Epithelial cell of prostate (primary cell): ENCODE measurements around the gene SMPX.
"Not testable (repeated sequence)": the region's sequence is repeated elsewhere in the genome, so short reads cannot be mapped to it uniquely, and the experiment has no call there.

Experiments used
- DNase-seq: peaks from one replicate; pipeline ENCODE4 v3.0.0-alpha.2; 2011; ENCODE audit warnings: low read depth, low spot score
- H3K27ac ChIP-seq: fragments of 450-650 bp; 2 replicates; pipeline ENCODE4 v1.5.1; 2017; ENCODE audit warnings: mild to moderate bottlenecking

The SMPX gene

DNA sequence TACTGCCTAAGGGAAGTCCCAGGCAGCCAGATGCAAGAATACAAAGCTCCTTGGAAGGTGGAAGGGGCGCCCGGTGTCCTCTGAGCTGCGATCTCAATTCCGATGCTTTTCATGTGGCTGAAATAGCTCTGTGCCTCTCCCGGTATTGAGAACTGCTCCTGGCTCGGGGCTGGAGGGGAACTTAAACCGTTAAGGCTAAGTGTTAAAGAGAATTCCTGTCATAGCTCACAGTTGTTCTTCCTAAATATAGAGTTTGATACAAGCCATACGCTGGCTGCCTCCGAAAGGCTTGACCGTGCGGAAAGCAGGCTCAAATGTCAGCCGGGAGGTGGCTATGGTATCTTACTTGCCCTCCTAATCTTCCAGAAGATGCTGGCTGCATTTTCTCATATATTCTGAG is at the start of gene SMPX:
SMPX (minus strand) TSS at position 157 of the 400 bp plus-strand sequence. CDS start 3,826 bp downstream, outside the sequence.
- no peak for DNase-seq
- peak within 1 kb of the TSS; percentile 9 for H3K27ac ChIP-seq

DNA sequence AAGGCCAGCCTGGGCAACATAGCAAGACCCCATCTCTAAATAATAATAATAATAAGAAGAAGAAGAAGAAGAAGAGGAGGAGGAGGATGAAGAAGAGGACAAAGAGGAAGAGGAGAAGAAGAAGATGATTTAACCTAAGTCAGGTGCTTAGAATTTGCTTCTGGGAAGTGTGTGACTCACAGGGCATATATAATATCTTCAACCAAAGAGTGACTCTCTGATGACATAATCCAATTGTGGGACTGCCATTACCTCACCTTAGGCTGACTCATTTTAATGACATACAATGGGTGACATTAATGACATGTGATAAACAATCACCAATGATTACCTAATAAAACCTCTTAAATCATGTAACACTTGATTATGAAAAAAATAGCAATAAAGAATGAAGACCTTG is 48.8 kb upstream of the SMPX start:
- no peak for DNase-seq
- H3K27ac ChIP-seq = no peak overlapping the region

DNA sequence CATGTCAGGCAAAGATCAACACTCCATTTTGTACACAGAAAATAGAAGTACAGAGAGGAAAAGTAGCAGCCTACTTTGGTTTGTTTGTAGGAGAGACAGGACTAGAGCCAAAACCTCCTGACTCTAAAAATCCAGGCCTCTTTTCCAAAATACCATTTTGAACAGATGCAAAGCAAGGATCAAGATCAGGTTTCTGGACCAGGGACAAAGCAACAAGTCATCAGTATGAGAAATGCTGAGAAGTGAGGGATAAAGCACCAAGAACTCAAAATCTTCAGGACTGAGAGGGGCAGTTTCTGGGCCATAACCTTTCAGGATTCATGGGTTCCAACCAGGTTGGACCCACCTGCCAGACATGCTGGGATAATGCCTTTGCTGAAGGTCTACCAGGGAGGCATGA is 44.9 kb upstream of the SMPX start:
- no peak for DNase-seq
- no peak overlapping the region for H3K27ac ChIP-seq

DNA sequence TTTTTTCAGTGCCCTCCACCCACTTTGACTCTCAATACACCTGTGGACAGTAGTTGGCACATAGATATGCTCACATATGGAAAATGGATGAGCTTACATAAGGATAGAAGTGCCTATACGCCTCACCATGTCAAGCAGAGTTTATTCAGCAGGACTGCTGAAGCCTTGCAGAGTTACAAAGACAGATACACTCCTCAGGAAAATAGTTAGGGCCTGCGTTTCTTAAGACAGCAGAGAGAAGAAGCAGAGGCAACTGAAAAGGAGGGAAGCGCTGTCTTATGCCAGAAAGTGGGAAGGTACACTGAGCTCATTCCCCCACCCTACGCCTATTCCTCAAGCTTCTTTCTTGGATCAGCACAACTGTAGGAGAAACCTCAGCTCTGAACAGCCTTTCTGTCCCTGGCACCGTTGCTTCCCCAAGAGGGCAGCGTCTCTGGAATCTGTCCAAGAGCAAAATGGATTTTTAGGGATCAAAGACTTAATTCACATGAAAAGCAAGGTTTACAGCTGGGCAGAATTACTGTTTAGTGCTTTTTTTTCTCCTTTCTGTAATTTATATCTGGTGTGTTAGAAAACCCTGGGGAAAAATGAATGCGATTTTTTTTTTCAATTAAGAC is 44.2 kb upstream of the SMPX start:
- no peak for DNase-seq
- no peak overlapping the region for H3K27ac ChIP-seq

DNA sequence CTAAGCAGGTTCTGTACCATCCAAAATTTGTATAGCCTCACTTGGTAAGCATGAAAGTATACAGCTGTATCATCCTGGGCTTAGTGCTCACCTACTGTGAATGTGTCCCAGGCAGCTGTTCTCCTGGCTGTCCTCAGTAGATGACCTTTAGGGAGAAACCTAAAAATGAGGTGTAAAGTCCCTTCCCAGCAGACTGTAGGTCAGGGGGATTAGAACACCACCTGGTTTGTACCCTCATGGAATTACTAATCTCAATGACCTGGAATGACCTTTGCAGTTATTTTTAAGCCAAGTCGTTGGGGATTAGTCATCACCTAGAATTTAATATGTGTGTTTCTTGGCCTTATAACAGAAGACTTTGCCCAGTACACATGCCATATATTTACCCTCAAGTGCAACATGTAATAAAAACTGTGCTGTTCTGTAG is 42.4 kb upstream of the SMPX start:
- no peak for DNase-seq
- no peak overlapping the region for H3K27ac ChIP-seq

DNA sequence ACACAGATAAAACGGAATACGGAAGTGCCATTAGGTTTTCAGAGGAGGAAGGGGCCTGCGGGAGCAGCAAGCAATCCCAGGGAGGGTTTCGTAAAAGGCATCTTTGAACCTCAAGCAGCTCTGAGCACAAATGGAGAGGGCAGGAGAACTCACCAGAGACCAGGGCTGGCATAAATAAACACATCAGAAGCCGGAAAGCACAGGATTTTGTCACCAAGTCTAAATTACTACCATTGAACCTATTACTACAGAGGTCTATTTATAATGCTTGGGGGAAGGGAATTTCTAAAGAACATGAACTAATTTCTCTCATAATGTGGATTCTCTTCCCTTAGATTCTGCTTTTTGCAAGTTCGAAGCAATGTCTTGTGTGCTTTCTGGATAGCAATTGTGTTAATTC is 41.9 kb upstream of the SMPX start:
- no peak for DNase-seq
- no peak overlapping the region for H3K27ac ChIP-seq

DNA sequence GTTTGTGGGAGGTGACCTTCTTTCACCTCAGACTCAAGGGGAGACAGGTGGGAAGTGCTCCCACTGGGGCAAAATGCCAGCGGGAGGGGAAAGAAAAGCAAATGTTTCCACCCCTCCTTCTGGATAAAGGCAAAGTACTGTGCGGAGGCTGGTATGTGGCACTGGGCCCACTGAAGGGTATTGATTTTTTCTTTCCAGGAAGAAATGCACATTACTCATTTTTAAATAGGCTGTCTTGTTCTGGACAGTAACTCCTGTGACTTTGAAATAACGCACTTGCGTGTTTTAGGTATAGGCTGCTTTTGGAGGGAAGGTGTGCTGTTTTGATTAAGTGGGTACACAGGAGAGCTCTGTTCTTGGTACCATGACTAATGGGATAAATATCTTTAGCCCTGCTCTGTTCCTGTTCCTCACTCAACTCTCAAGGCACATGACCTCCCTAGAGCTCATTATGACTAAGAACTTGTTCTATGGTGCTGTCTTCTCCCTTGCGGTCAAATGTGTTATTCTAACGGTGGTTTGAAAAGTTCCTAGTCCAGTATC is 40.8 kb upstream of the SMPX start:
- peak overlapping the region; percentile 45 for H3K27ac ChIP-seq
- DNase-seq = peak; percentile 68

DNA sequence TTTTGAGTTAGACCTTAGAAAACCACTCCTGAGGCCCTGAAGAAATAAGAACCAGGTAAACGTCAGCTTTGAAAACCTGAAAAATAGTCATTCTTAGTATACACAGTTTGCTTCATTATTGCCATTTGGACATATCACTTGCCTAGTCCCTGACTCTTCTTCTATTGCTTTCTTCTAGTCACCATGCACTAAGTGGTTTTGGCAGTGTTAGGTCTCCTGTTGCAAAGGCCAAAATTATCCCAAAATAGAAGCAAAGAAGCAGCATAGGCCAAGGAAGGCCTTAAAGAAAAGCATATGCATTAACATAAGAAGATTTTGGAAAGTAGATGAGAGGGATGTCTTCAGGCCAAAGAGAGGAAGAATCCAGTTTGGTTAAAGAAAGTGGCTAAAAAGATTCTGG is 24.1 kb upstream of the SMPX start:
- H3K27ac ChIP-seq = no peak overlapping the region
- no peak for DNase-seq

DNA sequence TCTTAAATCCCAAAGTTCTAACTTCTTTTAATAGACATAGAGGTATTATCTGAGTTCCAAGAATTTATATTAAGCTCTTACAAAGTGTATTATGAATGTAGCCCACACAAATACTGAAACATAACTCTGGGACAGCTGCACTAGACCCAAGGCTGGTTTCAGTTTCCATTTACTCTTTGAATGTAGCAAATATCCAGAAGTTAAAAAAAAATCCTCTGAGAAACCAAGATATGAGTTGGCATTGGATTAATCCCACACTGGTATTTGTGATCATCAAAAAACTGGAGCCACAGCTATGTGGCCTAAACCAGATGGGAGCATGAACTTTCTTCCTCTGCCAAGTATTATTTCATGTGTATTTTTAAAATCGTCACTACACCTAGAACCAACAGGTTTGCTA is 23.6 kb upstream of the SMPX start:
- H3K27ac ChIP-seq = no peak overlapping the region

DNA sequence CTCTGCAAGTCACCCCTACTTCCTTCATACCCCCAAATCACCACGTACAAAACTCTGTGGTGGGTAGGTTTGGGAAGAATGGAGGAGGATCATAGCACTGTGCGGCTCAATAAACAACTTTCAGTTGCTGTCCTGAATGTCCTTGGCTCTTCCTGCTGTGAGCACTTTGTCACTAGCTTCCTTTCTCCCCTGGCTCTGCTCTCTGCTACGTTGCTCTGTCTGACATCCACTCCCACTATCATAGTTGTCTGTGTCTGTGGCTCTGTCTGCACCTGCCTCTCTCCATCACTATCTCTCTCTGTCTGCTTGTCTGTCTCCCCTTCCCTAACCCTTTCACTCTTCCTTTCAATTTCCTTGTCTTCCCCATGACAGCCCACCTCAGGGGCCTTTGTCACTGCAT is 21.2 kb upstream of the SMPX start:
- DNase-seq = no peak
- H3K27ac ChIP-seq = no peak overlapping the region

More for the DNA sequence above, 23.6 kb upstream of the SMPX start:
- no peak for DNase-seq

DNA sequence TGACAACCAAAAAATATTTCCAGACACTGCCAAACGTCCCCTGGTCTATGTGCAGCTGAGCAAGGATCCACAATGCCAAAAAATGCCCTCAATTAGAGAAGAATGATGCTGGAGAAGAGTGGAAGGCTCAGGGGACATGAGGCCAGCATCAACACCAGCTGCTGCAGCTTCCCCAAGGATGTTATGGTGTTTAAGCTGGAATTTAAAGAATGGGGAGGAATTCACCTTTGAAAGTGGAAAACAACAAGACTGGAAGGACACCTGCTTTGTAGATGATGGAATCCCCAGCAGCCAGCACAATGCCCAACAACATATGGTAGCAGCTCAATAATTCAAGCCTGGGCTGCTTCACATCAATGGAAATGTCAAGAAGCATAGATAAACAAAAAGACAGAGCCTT is 20.3 kb upstream of the SMPX start:
- no peak overlapping the region for H3K27ac ChIP-seq
- no peak for DNase-seq

DNA sequence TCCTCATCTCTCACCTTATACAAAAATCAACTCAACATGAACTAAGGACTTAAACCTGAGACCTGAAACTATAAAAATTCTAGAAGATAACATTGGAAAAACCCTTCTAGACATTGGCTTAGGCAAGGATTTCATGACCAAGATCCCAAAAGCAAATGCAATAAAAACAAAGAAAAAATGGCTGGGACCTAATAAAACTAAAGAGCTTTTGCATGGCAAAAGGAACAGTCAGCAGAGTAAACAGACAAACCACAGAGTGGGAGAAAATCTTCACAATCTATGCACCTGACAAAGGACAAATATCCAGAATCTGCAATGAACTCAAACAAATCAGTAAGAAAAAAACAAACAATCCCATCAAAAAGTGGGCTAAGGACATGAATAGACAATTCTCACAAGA is 17.2 kb upstream of the SMPX start:
- H3K27ac ChIP-seq, DNase-seq: not testable (repeated sequence)

DNA sequence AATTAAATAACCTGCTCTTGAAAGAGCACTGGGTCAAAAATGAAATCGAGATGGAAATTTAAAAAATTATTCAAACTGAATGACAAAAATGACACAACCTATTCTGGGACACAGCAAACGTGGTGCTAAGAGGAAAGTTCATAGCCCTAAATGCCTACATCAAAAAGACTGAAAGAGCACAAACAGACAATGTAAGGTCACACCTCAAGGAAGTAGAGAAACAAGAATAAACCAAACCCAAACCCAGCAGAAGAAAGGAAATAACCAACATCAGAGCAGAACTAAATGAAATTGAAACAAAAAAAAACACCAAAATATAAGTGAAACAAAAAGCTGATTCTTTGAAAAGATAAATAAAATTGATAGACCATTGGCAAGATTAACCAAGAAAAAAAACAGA is 15.1 kb upstream of the SMPX start:
- not testable (repeated sequence) for H3K27ac ChIP-seq

DNA sequence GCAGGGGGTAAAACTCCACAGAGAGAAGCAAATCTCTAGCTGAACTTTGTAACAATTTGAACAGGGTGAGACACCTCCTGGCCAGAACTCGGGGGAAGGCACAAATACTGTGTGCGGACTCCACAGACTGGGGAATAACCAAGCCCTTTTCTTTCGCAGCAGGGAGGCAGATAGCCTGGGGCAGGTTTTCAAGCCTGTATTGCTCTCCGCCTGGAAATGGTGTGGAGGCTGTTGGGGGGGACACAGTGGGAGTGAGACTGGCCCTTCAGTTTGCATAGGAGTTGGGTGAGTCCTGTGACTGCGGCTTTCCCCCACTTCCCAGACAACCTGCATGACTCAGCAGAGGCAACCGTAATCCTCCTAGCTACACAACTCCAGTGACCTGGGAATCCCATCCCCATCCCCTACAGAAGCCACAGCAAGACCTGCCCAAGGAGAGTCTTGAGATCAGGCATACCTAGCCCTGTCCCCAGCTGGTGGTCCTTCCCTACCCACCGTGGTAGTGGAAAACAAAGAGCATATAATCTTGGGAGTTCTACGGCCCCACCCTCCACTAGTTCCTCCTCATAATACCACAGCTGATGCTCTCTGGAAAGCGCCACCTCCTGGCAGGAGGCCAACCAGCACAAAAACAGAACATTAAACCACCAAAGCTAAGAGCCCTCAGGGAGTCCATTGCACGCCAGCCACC is 12.9 kb upstream of the SMPX start:
- no peak for DNase-seq
- H3K27ac ChIP-seq = no peak overlapping the region

More for the DNA sequence above, 15.1 kb upstream of the SMPX start:
- not testable (repeated sequence) for DNase-seq

DNA sequence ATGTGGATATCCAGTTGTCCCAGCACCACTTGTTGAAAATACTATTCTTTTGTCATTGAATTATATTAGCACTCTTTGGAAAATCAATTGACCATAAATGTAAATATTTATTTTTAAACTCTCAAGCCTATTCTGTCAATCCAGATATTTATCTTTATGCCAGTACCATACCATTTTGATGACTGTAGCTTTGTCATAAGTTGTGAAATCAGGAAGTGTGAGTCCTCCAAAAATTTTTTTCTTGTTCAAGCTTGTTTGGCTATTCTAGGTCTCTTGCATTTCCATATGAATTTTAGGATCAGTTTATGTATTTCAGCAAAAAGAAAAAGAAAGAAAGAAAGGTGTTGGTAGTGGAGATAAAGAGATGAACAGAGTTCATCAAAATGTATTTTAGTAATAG is 8.2 kb upstream of the SMPX start:
- DNase-seq = peak; percentile 5

DNA sequence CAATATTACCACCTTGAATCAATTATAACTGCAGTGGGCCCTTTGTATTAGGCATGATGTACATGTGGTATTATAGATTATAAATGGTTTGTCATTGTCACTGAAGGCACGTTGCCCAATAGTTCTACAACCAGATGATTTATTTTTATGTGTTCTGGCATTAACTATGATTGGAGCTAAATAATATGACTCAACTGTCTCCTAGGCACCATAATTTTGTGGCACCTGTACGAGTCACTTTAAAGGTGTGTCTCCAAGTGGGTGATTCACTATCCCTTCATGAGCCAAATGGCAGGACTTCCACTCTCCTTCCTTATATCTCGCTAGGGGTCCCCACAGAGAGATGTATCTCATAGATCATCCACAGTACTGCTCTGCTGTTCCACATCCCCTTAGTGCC is 6.1 kb upstream of the SMPX start:
- peak; percentile 5 for DNase-seq
- no peak overlapping the region for H3K27ac ChIP-seq

More for the DNA sequence above, 8.2 kb upstream of the SMPX start:
- H3K27ac ChIP-seq = peak overlapping the region; percentile 27

DNA sequence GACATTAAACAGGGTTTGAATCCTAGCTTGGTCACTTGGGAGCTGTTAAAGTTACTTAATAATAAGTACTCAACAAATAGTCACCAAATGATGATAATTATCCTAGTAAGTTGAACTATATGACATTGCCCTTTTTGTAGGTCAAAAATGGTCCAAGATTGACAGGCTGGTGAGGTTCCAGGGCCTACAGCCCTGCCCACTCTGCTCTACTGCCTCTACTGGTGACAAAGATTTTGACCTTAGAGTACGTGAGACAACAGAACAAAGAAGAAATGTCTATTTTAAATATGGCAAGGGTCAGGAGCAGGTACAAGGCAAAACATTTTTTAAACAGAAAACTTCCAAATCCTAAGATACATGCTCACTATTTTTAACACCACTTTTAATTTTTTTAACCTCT is 572 bp upstream of the SMPX start:
- DNase-seq = no peak
- no peak overlapping the region for H3K27ac ChIP-seq

DNA sequence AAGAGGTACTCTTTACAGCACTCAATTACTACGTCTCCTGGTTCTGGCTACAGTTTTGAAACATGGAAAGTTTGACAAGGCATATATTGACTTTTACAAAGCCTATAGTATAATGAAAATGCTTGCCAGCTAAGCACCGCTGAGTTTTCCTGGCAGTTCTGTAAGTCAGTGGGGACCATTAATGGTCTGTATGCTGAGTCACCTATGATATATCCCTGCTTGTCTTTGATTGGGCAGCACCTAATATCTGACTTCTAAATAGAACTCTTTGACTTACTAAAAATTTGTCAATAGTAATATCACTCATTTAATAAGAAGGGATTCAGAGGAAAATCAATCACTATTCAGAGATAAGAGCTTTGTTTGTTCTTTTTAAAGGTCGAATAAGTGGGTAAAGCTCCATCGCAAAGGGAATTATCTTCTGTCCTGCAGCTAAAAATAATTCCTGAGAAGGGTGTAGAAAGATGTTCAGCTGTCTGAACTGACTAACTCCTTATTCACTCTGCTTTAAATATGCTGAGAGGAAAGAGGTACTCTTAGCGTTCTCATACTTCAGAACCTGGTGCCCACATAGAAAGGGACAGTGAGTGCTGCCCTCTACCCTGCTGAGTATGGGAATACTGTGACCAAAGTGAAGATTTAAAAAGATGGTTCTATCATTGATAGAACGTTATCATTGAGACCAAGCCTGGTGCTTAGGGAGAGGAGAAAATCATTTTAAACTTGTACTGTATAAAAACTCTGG is 959 bp downstream of the SMPX start:
- no peak for DNase-seq
- peak overlapping the region; percentile 9 for H3K27ac ChIP-seq

DNA sequence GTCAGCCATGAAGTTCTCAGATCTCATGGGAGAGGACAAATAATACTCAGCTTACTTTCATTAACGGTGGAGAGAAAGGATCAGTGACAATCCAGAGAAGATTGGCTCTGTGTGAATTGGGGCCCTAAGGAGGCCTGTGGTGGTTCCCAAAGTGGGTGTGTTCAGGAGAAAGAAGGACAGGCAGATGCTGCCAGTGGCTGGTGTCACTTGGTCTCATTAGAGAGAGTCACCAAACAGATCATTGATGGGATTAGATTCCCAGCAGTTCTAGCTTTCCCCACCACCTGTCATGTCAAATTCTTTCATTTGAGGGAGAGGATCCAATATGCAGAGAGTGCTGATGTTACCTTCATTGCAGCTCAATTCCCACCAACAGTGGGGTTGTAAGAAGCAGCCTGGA is 8.0 kb downstream of the SMPX start:
- no peak for DNase-seq
- no peak overlapping the region for H3K27ac ChIP-seq

DNA sequence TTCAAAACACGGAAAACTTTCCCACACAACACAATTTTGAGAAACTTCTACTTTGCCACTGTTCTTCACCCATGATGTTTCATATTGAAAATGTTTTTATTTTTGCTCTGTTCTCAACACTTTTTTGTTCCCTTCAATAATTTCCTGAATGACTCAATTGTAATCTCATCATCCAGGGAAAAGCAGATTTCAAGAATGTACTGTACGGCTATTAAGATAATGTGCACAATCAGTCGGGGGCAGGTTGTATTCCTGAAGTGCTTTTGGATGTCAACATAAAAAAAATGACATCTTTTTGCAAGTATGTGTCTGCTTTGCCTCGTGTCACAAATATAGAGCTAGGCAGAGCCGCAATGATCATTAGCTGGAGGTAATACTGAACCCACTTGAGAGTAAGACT is 9.7 kb downstream of the SMPX start:
- no peak for DNase-seq
- H3K27ac ChIP-seq = no peak overlapping the region

DNA sequence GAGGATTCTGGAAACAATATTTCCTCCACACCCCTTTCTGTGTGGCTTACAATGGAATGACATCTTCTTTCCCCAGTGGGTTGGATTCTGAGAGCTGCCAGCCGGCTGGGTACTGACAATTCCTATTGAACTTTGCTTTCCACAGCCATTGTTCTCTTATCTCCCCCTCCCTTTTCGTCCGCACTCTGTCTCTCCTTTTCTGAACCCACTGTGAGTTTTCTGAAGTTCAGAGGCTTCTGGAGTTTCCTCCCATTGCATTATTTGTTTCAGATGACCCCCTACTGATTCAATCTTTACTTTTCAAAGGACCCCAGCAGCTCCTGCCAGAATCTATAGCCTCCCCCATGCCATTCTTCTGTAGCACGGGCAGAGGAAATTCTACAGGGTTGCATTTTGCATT is 10.4 kb downstream of the SMPX start:
- H3K27ac ChIP-seq = no peak overlapping the region
- DNase-seq = no peak
